B cell (primary cell): ENCODE measurements around the gene KATNAL1. TPM values are rescaled to one million over a fixed set of nuclear protein-coding genes. Genes with fewer than 3 reads are reported as not detected.
A peak's percentile ranks its signal among the peaks of the same experiment; 100 is the strongest.

Experiments used
- ATAC-seq: fragments of 200-7000 bp; cut with Tn5 transposase; one replicate; pipeline ENCODE4 v1.10.0; 2021; ENCODE audit warnings: low read depth, mild to moderate bottlenecking, moderate number of reproducible peaks, moderate library complexity
- CTCF ChIA-PET: fragments of 350-600 bp; sonication (Branson Sonifier 250); formaldehyde crosslinking; loops from one replicate; lab custom pipeline; 2021; ENCODE audit warnings: antibody characterized with exemption, inconsistent platforms; lab: Charles Lee
- POLR2A ChIA-PET: fragments of 350-600 bp; sonication (Branson Sonifier 250); formaldehyde crosslinking; loops from one replicate; lab custom pipeline; 2021; ENCODE audit warnings: antibody characterized with exemption; lab: Charles Lee
- DNase-seq: peaks from one replicate; pipeline ENCODE4 v3.0.0; 2013
- H2AFZ ChIP-seq: 2 replicates; pipeline ENCODE4 v1.6.1; 2012; ENCODE audit warnings: mild to moderate bottlenecking, low read depth, low read length; ENCODE audit not compliant: insufficient read depth, poor library complexity, severe bottlenecking
- H3K27ac ChIP-seq, 2 donors: 1 replicate in 1 of 2; 2 replicates in 1 of 2; pipeline ENCODE4 v1.5.1; 2012 to 2013; ENCODE audit warnings: low read length in 2 of 2, mild to moderate bottlenecking in 2 of 2, moderate library complexity in 1 of 2
- H3K27me3 ChIP-seq, 4 experiments: fragments of 200-600 bp in 1 of 4; sonication (generic) in 1 of 4; replicated peaks in 1 of 4; 1 replicate in 2 of 4; 2 replicates in 2 of 4; pipeline versions ENCODE4 v1.6.1 to v1.7.0; 2013 to 2016; ENCODE audit warnings: low read length in 3 of 4, mild to moderate bottlenecking in 2 of 4, mixed read lengths in 1 of 4, moderate library complexity in 1 of 4; ENCODE audit not compliant: insufficient read depth in 4 of 4, control insufficient read depth in 3 of 4; ENCODE audit errors: control extremely low read depth in 1 of 4
- H3K36me3 ChIP-seq, 2 experiments: replicated peaks in 1 of 2; 1 replicate in 1 of 2; 2 replicates in 1 of 2; pipeline versions ENCODE4 v1.6.1 to v1.7.1; 2013; ENCODE audit warnings: low read length in 1 of 2; ENCODE audit not compliant: insufficient read depth in 2 of 2, control insufficient read depth in 1 of 2; ENCODE audit errors: control extremely low read depth in 1 of 2, extremely low read depth in 1 of 2
- H3K4me1 ChIP-seq, 2 donors: fragments of 200-600 bp in 1 of 2; sonication (generic) in 1 of 2; 1 replicate in 1 of 2; 2 replicates in 1 of 2; pipeline versions ENCODE4 v1.5.1 to v1.6.1; 2013 to 2017; ENCODE audit warnings: low read length in 2 of 2; ENCODE audit not compliant: control insufficient read depth in 2 of 2, insufficient read depth in 2 of 2
- H3K4me2 ChIP-seq: replicated peaks from 2 replicates; pipeline ENCODE3; 2012; ENCODE audit warnings: mild to moderate bottlenecking, low read depth, low read length; ENCODE audit not compliant: poor library complexity, severe bottlenecking
- H3K4me3 ChIP-seq, 5 experiments: fragments of 200-600 bp in 1 of 5; sonication (generic) in 1 of 5; 1 replicate in 3 of 5; 2 replicates in 2 of 5; pipeline versions ENCODE4 v1.5.1 to v1.7.0; 2011 to 2016; ENCODE audit warnings: low read length in 4 of 5, mild to moderate bottlenecking in 4 of 5, low read depth in 2 of 5, control low read depth in 1 of 5, moderate library complexity in 1 of 5; ENCODE audit not compliant: insufficient read depth in 1 of 5; ENCODE audit errors: control extremely low read depth in 1 of 5, extremely low read depth in 1 of 5
- H3K79me2 ChIP-seq: fragments of 200-600 bp; sonication (generic); one replicate; pipeline ENCODE4 v1.6.0; 2016; ENCODE audit warnings: low read length; ENCODE audit not compliant: control insufficient read depth, insufficient read depth
- H3K9ac ChIP-seq: fragments of 200-600 bp; sonication (generic); 2 replicates; pipeline ENCODE4 v1.6.1; 2017; ENCODE audit warnings: mild to moderate bottlenecking, low read length, moderate library complexity
- H3K9me3 ChIP-seq, 3 donors: one replicate each; pipeline versions ENCODE4 v1.6.1 to v1.7.1; 2013; ENCODE audit warnings: low read length in 2 of 3; ENCODE audit not compliant: control insufficient read depth in 2 of 3, insufficient read depth in 1 of 3; ENCODE audit errors: control extremely low read depth in 1 of 3
- H4K20me1 ChIP-seq: 2 replicates; pipeline ENCODE4 v1.6.0; 2012; ENCODE audit warnings: mild to moderate bottlenecking, low read length; ENCODE audit not compliant: insufficient read depth, control insufficient read depth, poor library complexity, severe bottlenecking
- H3K27ac Mint-ChIP-seq: one replicate; pipeline ENCODE4 v1.8.0; 2021; ENCODE audit warnings: mixed read lengths
- H3K27me3 Mint-ChIP-seq: one replicate; pipeline ENCODE4 v1.8.0; 2021; ENCODE audit warnings: mixed read lengths
- H3K4me1 Mint-ChIP-seq: one replicate; pipeline ENCODE4 v1.8.0; 2021; ENCODE audit warnings: mixed read lengths
- H3K4me3 Mint-ChIP-seq: one replicate; pipeline ENCODE4 v1.8.0; 2021; ENCODE audit warnings: mixed read lengths
- H3K9me3 Mint-ChIP-seq: one replicate; pipeline ENCODE4 v1.8.0; 2022; ENCODE audit warnings: mixed read lengths; ENCODE audit not compliant: insufficient read depth
- EZH2 ChIP-seq: IDR thresholded peaks from 2 replicates; pipeline ENCODE4 v1.6.1; 2012; ENCODE audit warnings: borderline replicate concordance, low read depth, mild to moderate bottlenecking, moderate library complexity, low read length; ENCODE audit not compliant: insufficient read depth, poor library complexity, severe bottlenecking
- WGBS: methylation state at CpG from one replicate; pipeline ENCODE4 v1.1.5; 2013; ENCODE audit warnings: missing lambda C conversion rate; ENCODE audit not compliant: insufficient coverage; 5-methylcytosine and 5-hydroxymethylcytosine counted together
- intact Hi-C: fragments of 100-400 bp; cut with micrococcal nuclease; formaldehyde crosslinking; loops from one replicate; pipeline ENCODE4 v1.10.0; 2022
- polyA plus RNA-seq: library from polyadenylated mRNA; depleted of rRNA; stranded (reverse); fragments of >200 nt; gene quantifications from 2 replicates; pipeline ENCODE4 v1.2.3, GENCODE V29; 2012
- total RNA-seq, 2 donors: library from RNA; stranded (reverse); fragments of 120-200 nt in 1 of 2; gene quantifications; 1 replicate in 1 of 2; 2 replicates in 1 of 2; pipeline versions ENCODE4 v1.2.3 to v1.2.4, GENCODE V29; 2013 to 2022
- TF ChIP-seq, protein P1 (sequence below): fragments of 200-600 bp; IDR thresholded peaks from one replicate; pipeline ENCODE4 v1.8.0; 2022; ENCODE audit warnings: antibody characterized with exemption, mild to moderate bottlenecking

Gene KATNAL1
- total and polyA plus RNA-seq, 2 donors (not counting 1 experiment from before 2014, with no cell fraction given), result 2.7 to 21.9 TPM

DNA sequence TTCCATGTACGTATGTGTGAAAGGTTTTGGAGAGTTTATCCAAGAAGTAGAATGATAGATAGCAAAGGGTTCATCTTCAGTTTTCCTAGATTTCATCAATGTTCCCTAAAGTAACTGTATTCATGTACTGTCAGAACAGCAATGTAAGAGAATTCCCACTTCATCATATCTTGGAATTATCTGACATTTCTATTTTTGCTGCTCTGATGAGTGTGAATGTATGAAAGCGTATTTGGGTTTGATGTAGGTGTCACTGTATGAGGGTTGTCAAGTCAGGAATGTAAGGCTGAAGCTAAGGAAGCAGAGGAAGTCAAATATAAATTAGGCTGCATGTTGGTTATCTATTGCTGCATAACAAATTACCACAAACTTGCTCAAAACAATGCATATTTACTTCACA lies 7.2 kb upstream of the KATNAL1 start:
- intact Hi-C loops, result loop anchor here (2.0 kb wide), 1 partner anchor 14 kb away; no protein-coding TSS in a partner anchor
- POLR2A ChIA-PET, result no interaction called here

GRCh38 chr13:30314069-30314468 lies 6.7 kb upstream of the KATNAL1 start:
- Histone ChIP-seq H4K20me1 (no peaks in the 10 kb centered on the region), H3K9me3 (no peaks in the 10 kb centered on the region), H3K27me3 (no peaks in the 10 kb centered on the region), H3K9ac (peak overlapping the region; percentile 24), H2AFZ (no peak overlapping the region), H3K36me3 (no peaks in the 10 kb centered on the region), H3K4me3 (peak overlapping the region in 1 of 5 experiments; percentile 28), H3K4me1 (peaks cover 44 to 50% of the 10 kb centered on the region in 2 donors), H3K27ac (peak overlapping the region in 1 of 2 donors; percentile 13), H3K79me2 (peaks cover 10% of the 10 kb centered on the region), H3K4me2 (peak overlapping the region; percentile 60)
- DNase-seq (no peak), ATAC-seq (no peak)
- Mint-ChIP-seq H3K4me1 (peaks cover 32% of the 10 kb centered on the region), H3K27me3 (no peaks in the 10 kb centered on the region), H3K4me3 (peak overlapping the region; percentile 72), H3K9me3 (no peaks in the 10 kb centered on the region), H3K27ac (no peak overlapping the region)
- WGBS, result no CpG with 5 or more reads among the region's 2 CpGs
- ChIA-PET CTCF (no interaction called here), POLR2A (no interaction called here)
- intact Hi-C loops, result loop anchor here (2.0 kb wide), 1 partner anchor 13 kb away; no protein-coding TSS in a partner anchor
- no peak for TF ChIP-seq EZH2
- TF ChIP-seq, protein P1, sequence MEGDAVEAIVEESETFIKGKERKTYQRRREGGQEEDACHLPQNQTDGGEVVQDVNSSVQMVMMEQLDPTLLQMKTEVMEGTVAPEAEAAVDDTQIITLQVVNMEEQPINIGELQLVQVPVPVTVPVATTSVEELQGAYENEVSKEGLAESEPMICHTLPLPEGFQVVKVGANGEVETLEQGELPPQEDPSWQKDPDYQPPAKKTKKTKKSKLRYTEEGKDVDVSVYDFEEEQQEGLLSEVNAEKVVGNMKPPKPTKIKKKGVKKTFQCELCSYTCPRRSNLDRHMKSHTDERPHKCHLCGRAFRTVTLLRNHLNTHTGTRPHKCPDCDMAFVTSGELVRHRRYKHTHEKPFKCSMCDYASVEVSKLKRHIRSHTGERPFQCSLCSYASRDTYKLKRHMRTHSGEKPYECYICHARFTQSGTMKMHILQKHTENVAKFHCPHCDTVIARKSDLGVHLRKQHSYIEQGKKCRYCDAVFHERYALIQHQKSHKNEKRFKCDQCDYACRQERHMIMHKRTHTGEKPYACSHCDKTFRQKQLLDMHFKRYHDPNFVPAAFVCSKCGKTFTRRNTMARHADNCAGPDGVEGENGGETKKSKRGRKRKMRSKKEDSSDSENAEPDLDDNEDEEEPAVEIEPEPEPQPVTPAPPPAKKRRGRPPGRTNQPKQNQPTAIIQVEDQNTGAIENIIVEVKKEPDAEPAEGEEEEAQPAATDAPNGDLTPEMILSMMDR, result no peak

More for the DNA sequence above, 7.2 kb upstream of the KATNAL1 start:
- peak overlapping the region; percentile 60 for H3K4me2 ChIP-seq
- Mint-ChIP-seq H3K27ac (no peak overlapping the region), H3K27me3 (no peaks in the 10 kb centered on the region), H3K4me3 (peak overlapping the region; percentile 32), H3K9me3 (no peaks in the 10 kb centered on the region), H3K4me1 (peaks cover 27% of the 10 kb centered on the region)
- no peak overlapping the region for H2AFZ ChIP-seq
- H3K9ac ChIP-seq, result no peak overlapping the region
- DNase-seq, result no peak
- H3K27ac ChIP-seq, result no peak overlapping the region
- no peak for TF ChIP-seq EZH2
- TF ChIP-seq, protein P1, result no peak
- H3K79me2 ChIP-seq, result peaks cover 10% of the 10 kb centered on the region
- WGBS, result no CpG with 5 or more reads among the region's 2 CpGs
- no peak overlapping the region for H3K4me3 ChIP-seq
- H3K4me1 ChIP-seq, result peaks cover 41 to 46% of the 10 kb centered on the region in 2 donors
- H3K36me3 ChIP-seq, result no peaks in the 10 kb centered on the region
- no peaks in the 10 kb centered on the region for H3K9me3 ChIP-seq
- no peaks in the 10 kb centered on the region for H4K20me1 ChIP-seq
- no peak for ATAC-seq
- CTCF ChIA-PET, result interaction anchor here (0.6 kb wide), 1 partner anchor 360 kb away, joined by 5 read pairs; no protein-coding TSS in a partner anchor
- no peaks in the 10 kb centered on the region for H3K27me3 ChIP-seq
